Neural crest cell (in vitro differentiated cells): ENCODE results near the gene COMMD7. TPM values are rescaled to one million over a fixed set of nuclear protein-coding genes. Genes with fewer than 3 reads are reported as not detected.

Experiments
- DNase-seq: peaks from one replicate; pipeline ENCODE4 v3.0.0; 2021; ENCODE audit warnings: low read depth, mixed read lengths, low spot score
- H3K27ac Mint-ChIP-seq: one replicate; pipeline ENCODE4 v1.8.0; 2021; ENCODE audit warnings: mild to moderate bottlenecking, mixed read lengths; ENCODE audit not compliant: unreplicated experiment
- H3K27me3 Mint-ChIP-seq: 2 replicates; pipeline ENCODE4 v1.8.0; 2021; ENCODE audit warnings: low read depth, mild to moderate bottlenecking, mixed read lengths
- H3K36me3 Mint-ChIP-seq: 2 replicates; pipeline ENCODE4 v1.8.0; 2021; ENCODE audit warnings: low read depth, mild to moderate bottlenecking, mixed read lengths
- H3K4me1 Mint-ChIP-seq: 2 replicates; pipeline ENCODE4 v1.8.0; 2021; ENCODE audit warnings: mixed read lengths
- H3K4me3 Mint-ChIP-seq: one replicate; pipeline ENCODE4 v1.8.0; 2021; ENCODE audit warnings: mild to moderate bottlenecking, mixed read lengths
- H3K9me3 Mint-ChIP-seq: 2 replicates; pipeline ENCODE4 v1.8.0; 2021; ENCODE audit warnings: mixed read lengths
- CTCF ChIP-seq: fragments of 200-600 bp; sonication (generic); conservative IDR thresholded peaks from 2 replicates; pipeline ENCODE4 v1.5.0; 2021; ENCODE audit warnings: antibody characterized with exemption, mild to moderate bottlenecking
- total RNA-seq: library from RNA; stranded (reverse); gene quantifications from 2 replicates; pipeline ENCODE4 v1.2.1, GENCODE V29; 2021

The COMMD7 gene
- total RNA-seq, 1 donor from 2014 or later = 60.4 TPM

- Mint-ChIP-seq H3K36me3 (peaks cover 15% of the 10 kb centered on the region), H3K4me3 (peak overlapping the region; percentile 83)
- peak; percentile 41 for DNase-seq
Observed at GRCh38 chr20:32780749-32781655, 37.7 kb upstream of the COMMD7 start.

GRCh38 chr20:32780278-32780677 is 37.0 kb upstream of the COMMD7 start:
- H3K9me3 Mint-ChIP-seq = no peaks in the 10 kb centered on the region
- H3K27me3 Mint-ChIP-seq = no peaks in the 10 kb centered on the region
- TF ChIP-seq CTCF = no peak
- H3K4me1 Mint-ChIP-seq = peaks cover 70% of the 10 kb centered on the region
- no peak for DNase-seq
- H3K4me3 Mint-ChIP-seq = peak overlapping the region; percentile 83
- H3K36me3 Mint-ChIP-seq = peaks cover 15% of the 10 kb centered on the region
- peak overlapping the region; percentile 95 for H3K27ac Mint-ChIP-seq

More at GRCh38 chr20:32780749-32781655, 37.7 kb upstream of the COMMD7 start:
- H3K4me1 Mint-ChIP-seq = peaks cover 64% of the 10 kb centered on the region
- no peaks in the 10 kb centered on the region for H3K27me3 Mint-ChIP-seq
- no peak for TF ChIP-seq CTCF
- H3K27ac Mint-ChIP-seq = peak overlapping the region; percentile 95
- H3K9me3 Mint-ChIP-seq = no peaks in the 10 kb centered on the region

GRCh38 chr20:32779500-32780211 is 36.4 kb upstream of the COMMD7 start:
- peaks cover 12% of the 10 kb centered on the region for H3K36me3 Mint-ChIP-seq
- peak; percentile 98 for DNase-seq
- no peaks in the 10 kb centered on the region for H3K9me3 Mint-ChIP-seq
- no peak for TF ChIP-seq CTCF
- H3K27ac Mint-ChIP-seq = peak overlapping the region; percentile 92
- peaks cover 73% of the 10 kb centered on the region for H3K4me1 Mint-ChIP-seq
- H3K27me3 Mint-ChIP-seq = no peaks in the 10 kb centered on the region
- peak overlapping the region; percentile 83 for H3K4me3 Mint-ChIP-seq

DNA sequence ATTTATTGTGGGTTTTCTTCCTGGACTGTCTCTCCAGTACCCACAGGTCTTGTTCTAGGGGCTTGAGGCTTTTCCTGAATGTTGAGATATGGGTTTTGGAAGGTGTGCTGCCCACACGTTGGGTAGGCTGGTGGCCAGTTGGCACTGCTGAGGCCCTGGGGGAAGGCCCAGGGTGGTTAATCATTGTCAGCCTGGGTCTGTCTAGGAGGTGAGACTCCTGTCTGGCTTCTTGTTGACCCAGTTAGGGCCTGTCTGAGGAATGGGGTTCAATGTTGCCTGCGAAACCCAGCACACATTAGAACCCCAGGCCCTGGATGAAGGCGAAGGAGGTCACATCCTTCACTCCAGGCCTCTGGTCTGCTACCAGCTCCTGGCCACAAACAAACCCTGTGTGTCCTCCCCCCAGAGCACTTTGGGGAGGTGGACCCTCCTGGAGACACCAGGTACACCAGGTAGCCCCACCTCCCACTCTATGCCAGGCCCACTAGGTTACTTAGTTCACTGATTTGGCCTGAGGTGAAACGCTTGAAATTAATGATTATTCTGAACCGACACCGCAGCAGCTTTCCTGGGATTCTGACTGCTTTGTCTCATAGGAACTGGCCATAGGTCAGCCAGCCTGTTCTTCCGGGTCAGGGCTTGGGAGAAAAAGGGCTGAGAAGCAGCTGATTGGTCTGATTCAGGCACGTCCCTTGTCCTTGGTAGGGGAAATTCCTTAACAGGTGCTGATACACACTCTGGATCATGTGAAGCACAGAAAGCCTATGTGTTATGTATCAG is 34.1 kb upstream of the COMMD7 start:
- H3K4me3 Mint-ChIP-seq = no peak overlapping the region
- peak overlapping the region; percentile 88 for H3K27ac Mint-ChIP-seq
- no peak for TF ChIP-seq CTCF
- no peaks in the 10 kb centered on the region for H3K9me3 Mint-ChIP-seq
- peaks cover 68% of the 10 kb centered on the region for H3K4me1 Mint-ChIP-seq
- no peak for DNase-seq
- H3K36me3 Mint-ChIP-seq = peaks cover 9% of the 10 kb centered on the region
- no peaks in the 10 kb centered on the region for H3K27me3 Mint-ChIP-seq

- no peaks in the 10 kb centered on the region for H3K9me3 Mint-ChIP-seq
- H3K27me3 Mint-ChIP-seq = no peaks in the 10 kb centered on the region
- H3K4me1 Mint-ChIP-seq = peaks cover 49% of the 10 kb centered on the region
- H3K4me3 Mint-ChIP-seq = no peak overlapping the region
- H3K36me3 Mint-ChIP-seq = no peaks in the 10 kb centered on the region
- TF ChIP-seq CTCF = no peak
- peak overlapping the region; percentile 16 for H3K27ac Mint-ChIP-seq
- no peak for DNase-seq
Observed at GRCh38 chr20:32775336-32775991, 32.2 kb upstream of the COMMD7 start.
